ENCODE data around the gene PAXIP1. TPM values are rescaled to one million over a fixed set of nuclear protein-coding genes. Genes with fewer than 3 reads are reported as not detected.

PAXIP1 gene
- total RNA-seq, 1 donor from 2014 or later = 16.8 TPM

DNA sequence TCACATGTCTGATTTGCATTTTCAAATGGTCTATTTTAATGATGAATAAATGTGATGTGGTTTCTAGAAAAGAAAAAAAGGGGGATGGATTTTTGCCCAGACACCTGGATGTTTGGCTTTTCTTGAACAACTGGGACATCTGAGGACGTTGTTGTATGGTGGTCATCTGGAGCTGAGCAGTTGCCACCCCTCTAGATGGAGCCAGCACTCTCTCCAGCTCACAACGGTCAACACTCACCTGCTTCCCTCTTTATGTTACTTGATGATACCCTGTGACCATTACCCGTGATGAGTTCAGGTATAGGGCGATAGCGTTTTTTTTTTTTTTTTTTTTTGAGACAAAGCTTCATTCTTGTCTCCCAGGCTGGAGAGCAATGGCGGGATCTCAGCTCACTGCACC lies 30.1 kb upstream of the PAXIP1 start:
- peaks cover 1% of the 10 kb centered on the region for H3K27me3 Mint-ChIP-seq (ENCODE audit: unreplicated experiment)
- DNase-seq (ENCODE audit: low spot score) = no peak
- H3K4me3 Mint-ChIP-seq (ENCODE audit: unreplicated experiment) = no peak overlapping the region
- H3K36me3 Mint-ChIP-seq (ENCODE audit: low read depth, unreplicated experiment) = no peaks in the 10 kb centered on the region
- TF ChIP-seq, protein P1, sequence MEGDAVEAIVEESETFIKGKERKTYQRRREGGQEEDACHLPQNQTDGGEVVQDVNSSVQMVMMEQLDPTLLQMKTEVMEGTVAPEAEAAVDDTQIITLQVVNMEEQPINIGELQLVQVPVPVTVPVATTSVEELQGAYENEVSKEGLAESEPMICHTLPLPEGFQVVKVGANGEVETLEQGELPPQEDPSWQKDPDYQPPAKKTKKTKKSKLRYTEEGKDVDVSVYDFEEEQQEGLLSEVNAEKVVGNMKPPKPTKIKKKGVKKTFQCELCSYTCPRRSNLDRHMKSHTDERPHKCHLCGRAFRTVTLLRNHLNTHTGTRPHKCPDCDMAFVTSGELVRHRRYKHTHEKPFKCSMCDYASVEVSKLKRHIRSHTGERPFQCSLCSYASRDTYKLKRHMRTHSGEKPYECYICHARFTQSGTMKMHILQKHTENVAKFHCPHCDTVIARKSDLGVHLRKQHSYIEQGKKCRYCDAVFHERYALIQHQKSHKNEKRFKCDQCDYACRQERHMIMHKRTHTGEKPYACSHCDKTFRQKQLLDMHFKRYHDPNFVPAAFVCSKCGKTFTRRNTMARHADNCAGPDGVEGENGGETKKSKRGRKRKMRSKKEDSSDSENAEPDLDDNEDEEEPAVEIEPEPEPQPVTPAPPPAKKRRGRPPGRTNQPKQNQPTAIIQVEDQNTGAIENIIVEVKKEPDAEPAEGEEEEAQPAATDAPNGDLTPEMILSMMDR (IDR thresholded peaks at IDR 0.05; ENCODE audit: unreplicated experiment) = no peak
- H3K4me1 Mint-ChIP-seq (ENCODE audit: unreplicated experiment) = no peaks in the 10 kb centered on the region
- H3K9me3 Mint-ChIP-seq (ENCODE audit: unreplicated experiment) = no peaks in the 10 kb centered on the region
- no peak overlapping the region for H3K27ac Mint-ChIP-seq (ENCODE audit: unreplicated experiment)

DNA sequence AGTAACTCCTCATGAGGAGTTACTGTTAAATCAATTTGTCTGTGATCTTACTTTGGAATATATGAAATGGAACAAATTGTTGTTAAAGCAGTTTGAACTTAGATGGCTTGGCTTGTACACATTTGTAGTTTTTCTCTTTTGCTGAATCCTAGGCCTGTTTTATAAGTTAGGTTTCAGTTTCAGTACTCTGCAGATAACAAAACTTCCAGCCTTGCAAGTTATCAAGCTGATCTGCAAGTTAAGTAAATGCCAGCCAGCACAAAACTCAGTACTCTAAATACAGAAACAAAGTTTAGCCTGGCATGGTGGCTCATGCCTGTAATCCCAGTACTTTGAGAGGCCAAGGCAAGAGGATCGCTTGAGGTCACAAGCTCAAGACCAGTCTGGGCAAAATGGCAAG lies 25.0 kb upstream of the PAXIP1 start:
- peaks cover 4% of the 10 kb centered on the region for H3K4me1 Mint-ChIP-seq (ENCODE audit: unreplicated experiment)
- no peak for DNase-seq (ENCODE audit: low spot score)
- H3K36me3 Mint-ChIP-seq (ENCODE audit: low read depth, unreplicated experiment) = peaks cover 7% of the 10 kb centered on the region
- peaks cover 4% of the 10 kb centered on the region for H3K27me3 Mint-ChIP-seq (ENCODE audit: unreplicated experiment)
- no peak overlapping the region for H3K27ac Mint-ChIP-seq (ENCODE audit: unreplicated experiment)
- no peaks in the 10 kb centered on the region for H3K9me3 Mint-ChIP-seq (ENCODE audit: unreplicated experiment)
- H3K4me3 Mint-ChIP-seq (ENCODE audit: unreplicated experiment) = no peak overlapping the region
- TF ChIP-seq, protein P1 (IDR thresholded peaks at IDR 0.05; ENCODE audit: unreplicated experiment) = no peak

DNA sequence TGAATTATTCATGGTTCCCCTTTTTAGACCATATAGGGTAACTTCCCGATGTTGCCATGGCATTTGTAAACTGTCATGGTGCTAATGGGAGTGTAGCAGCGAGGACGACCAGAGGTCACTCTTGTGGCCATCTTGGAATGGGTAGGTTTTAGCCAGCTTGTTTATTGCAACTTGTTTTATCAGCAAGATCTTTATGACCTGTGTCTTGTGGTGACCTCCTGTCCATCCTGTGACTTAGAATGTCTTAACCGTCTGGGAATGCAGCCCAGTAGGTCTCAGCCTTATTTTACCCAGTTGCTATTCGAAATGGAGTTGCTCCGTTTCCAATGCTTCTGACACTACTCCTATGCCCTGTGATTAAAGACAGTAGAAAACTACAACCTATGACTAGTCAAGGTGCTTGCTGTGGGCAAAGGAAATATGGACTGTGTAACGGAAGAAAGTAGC lies 18.8 kb upstream of the PAXIP1 start:
- no peaks in the 10 kb centered on the region for H3K9me3 Mint-ChIP-seq (ENCODE audit: unreplicated experiment)
- TF ChIP-seq, protein P1 (IDR thresholded peaks at IDR 0.05; ENCODE audit: unreplicated experiment) = no peak
- peaks cover 7% of the 10 kb centered on the region for H3K36me3 Mint-ChIP-seq (ENCODE audit: low read depth, unreplicated experiment)
- H3K27ac Mint-ChIP-seq (ENCODE audit: unreplicated experiment) = no peak overlapping the region
- no peak overlapping the region for H3K4me3 Mint-ChIP-seq (ENCODE audit: unreplicated experiment)
- peaks cover 4% of the 10 kb centered on the region for H3K27me3 Mint-ChIP-seq (ENCODE audit: unreplicated experiment)
- no peaks in the 10 kb centered on the region for H3K4me1 Mint-ChIP-seq (ENCODE audit: unreplicated experiment)
- DNase-seq (ENCODE audit: low spot score) = no peak

DNA sequence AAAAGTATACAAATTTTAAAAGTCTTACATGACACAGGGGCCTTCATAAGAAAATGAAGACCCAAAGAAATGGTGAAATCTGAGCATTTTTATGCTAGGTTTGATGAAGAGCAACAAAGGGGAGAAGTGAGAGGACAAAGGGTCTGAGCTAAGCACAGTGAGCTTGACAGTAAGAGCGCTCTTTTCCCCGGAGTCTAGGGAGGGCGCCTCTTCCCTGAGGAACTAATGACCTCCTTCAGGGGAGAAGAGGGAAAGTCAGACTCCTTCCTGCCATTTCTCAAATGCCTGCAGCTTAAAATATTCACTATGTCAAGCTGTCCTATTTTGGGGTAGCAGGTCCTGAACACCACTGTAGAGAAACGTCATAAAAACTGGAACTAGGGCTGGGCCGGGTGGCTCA lies 18.1 kb upstream of the PAXIP1 start:
- peaks cover 7% of the 10 kb centered on the region for H3K36me3 Mint-ChIP-seq (ENCODE audit: low read depth, unreplicated experiment)
- TF ChIP-seq, protein P1 (IDR thresholded peaks at IDR 0.05; ENCODE audit: unreplicated experiment) = no peak
- H3K4me3 Mint-ChIP-seq (ENCODE audit: unreplicated experiment) = no peak overlapping the region
- no peaks in the 10 kb centered on the region for H3K4me1 Mint-ChIP-seq (ENCODE audit: unreplicated experiment)
- no peak for DNase-seq (ENCODE audit: low spot score)
- peaks cover 4% of the 10 kb centered on the region for H3K27me3 Mint-ChIP-seq (ENCODE audit: unreplicated experiment)
- H3K9me3 Mint-ChIP-seq (ENCODE audit: unreplicated experiment) = no peaks in the 10 kb centered on the region
- H3K27ac Mint-ChIP-seq (ENCODE audit: unreplicated experiment) = no peak overlapping the region

DNA sequence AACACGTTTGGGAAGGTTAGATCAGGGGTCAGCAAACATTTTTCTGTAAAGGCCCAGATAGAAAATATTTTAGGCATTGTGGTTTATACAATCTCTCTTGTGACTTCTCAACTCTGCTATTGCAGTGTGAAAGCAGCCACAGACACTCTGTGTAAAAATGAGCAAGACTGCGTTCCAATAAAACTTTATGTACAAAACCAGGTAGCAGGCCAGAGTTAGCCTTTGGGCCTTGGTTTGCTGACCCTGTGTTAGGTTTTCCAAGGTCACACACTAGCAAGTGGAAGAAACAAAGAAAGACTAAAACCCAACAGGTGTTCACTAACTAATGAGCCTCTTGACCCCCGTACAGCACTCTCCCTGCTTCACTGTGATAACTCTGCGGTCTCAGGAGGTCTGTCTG lies 14.9 kb upstream of the PAXIP1 start:
- TF ChIP-seq, protein P1 (IDR thresholded peaks at IDR 0.05; ENCODE audit: unreplicated experiment) = no peak
- Mint-ChIP-seq H3K4me3 (ENCODE audit: unreplicated experiment) (no peak overlapping the region), H3K4me1 (ENCODE audit: unreplicated experiment) (no peaks in the 10 kb centered on the region), H3K9me3 (ENCODE audit: unreplicated experiment) (no peaks in the 10 kb centered on the region), H3K27me3 (ENCODE audit: unreplicated experiment) (no peaks in the 10 kb centered on the region), H3K36me3 (ENCODE audit: low read depth, unreplicated experiment) (no peaks in the 10 kb centered on the region), H3K27ac (ENCODE audit: unreplicated experiment) (no peak overlapping the region)
- DNase-seq (ENCODE audit: low spot score) = no peak

Measured in endothelial cell (in vitro differentiated cells).